Measurements from ENCODE around the gene TM9SF2. TPM values are rescaled to one million over a fixed set of nuclear protein-coding genes. Genes with fewer than 3 reads are reported as not detected.

TM9SF2 gene
- total and polyA plus RNA-seq, 2 of the 4 experiments (the other 2 are of a cell fraction) = 46.1 to 85.5 TPM

GRCh38 chr13:99582511-99582910, 81.2 kb downstream of the TM9SF2 start:
- Histone ChIP-seq H2AK9ac (replicated peaks; ENCODE audit: low read depth, low read length, poor library complexity) (no peak overlapping the region), H2AK5ac (ENCODE audit: low read depth, low read length) (no peak overlapping the region), H4K5ac (ENCODE audit: low read depth, low read length) (no peak overlapping the region), H3K9me1 (ENCODE audit: insufficient read depth, low read length) (no peaks in the 10 kb centered on the region), H3K4ac (ENCODE audit: low read depth, low read length) (no peak overlapping the region), H3K14ac (replicated peaks; ENCODE audit: low read depth, low read length) (no peak overlapping the region), H3K56ac (ENCODE audit: extremely low read depth, insufficient read depth, low read length) (no peak overlapping the region), H4K20me1 (ENCODE audit: insufficient read depth, low read length) (no peaks in the 10 kb centered on the region), H3K79me1 (ENCODE audit: low read depth in 1 of 2, low read length in 2 of 2) (no peaks in the 10 kb centered on the region), H3K23ac (ENCODE audit: low read depth, low read length) (no peak overlapping the region), H2BK120ac (ENCODE audit: low read depth, low read length) (no peak overlapping the region), H2BK20ac (ENCODE audit: low read depth, low read length) (no peak overlapping the region), H4K8ac (ENCODE audit: low read depth in 2 of 2, low read length in 2 of 2) (no peak overlapping the region), H3K27ac (ENCODE audit: insufficient read depth, low read length) (no peak overlapping the region), H3K4me2 (ENCODE audit: low read depth, low read length) (no peak overlapping the region), H3K9ac (ENCODE audit: low read depth, low read length) (no peak overlapping the region), H2AFZ (replicated peaks; ENCODE audit: low read length, poor library complexity) (no peak overlapping the region), H3K18ac (ENCODE audit: low read depth, low read length) (no peak overlapping the region), H3K4me3 (ENCODE audit: insufficient read depth, low read depth, low read length) (no peak overlapping the region), H2BK15ac (ENCODE audit: low read depth, low read length) (no peak overlapping the region), H3K27me3 (ENCODE audit: control insufficient read depth, insufficient read depth, low read length) (peaks cover 5% of the 10 kb centered on the region; the same call in 1 of the 2 replicates), H4K91ac (ENCODE audit: insufficient read depth, low read depth, low read length) (no peak overlapping the region), H2BK5ac (ENCODE audit: low read depth, low read length, poor library complexity, severe bottlenecking) (no peak overlapping the region), H3K36me3 (ENCODE audit: control insufficient read depth, insufficient read depth, low read length) (no peaks in the 10 kb centered on the region), H3K9me3 (ENCODE audit: control insufficient read depth, insufficient read depth, low read length) (no peaks in the 10 kb centered on the region), H3K4me1 (ENCODE audit: control insufficient read depth, insufficient read depth, low read length) (no peaks in the 10 kb centered on the region)
- dilution Hi-C loops (cut with HindIII; ENCODE audit: low sequenced_read_pairs, unreplicated experiment) = no loop called here
- in situ Hi-C loops (cut with MboI; ENCODE audit: low sequenced_read_pairs) = no loop called here
- ChIA-PET POLR2A (ENCODE audit: unreplicated experiment) (interaction anchor here (0.6 kb wide), 1 partner anchor 16 kb away, joined by 3 read pairs; no protein-coding TSS in a partner anchor), CTCF (no interaction called here)
- no peak for DNase-seq
- WGBS, 2 experiments (ENCODE audit: extremely low coverage in 2 of 2, insufficient read length in 1 of 2) = no CpG with 5 or more reads among the region's 3 CpGs
- intact Hi-C loops (cut with micrococcal nuclease) = no loop called here
- TF ChIP-seq RFX5 (IDR thresholded peaks at IDR 0.05; ENCODE audit: low read depth, low read length) (no peak), POLR2A (IDR thresholded peaks at IDR 0.05; ENCODE audit: low read depth, low read length) (no peak), CHD1 (IDR thresholded peaks at IDR 0.05; ENCODE audit: low read depth, low read length) (no peak), BHLHE40 (IDR thresholded peaks at IDR 0.05; ENCODE audit: low read depth, low read length) (no peak), RAD21 (IDR thresholded peaks at IDR 0.05; ENCODE audit: low read length) (no peak), MAFK (IDR thresholded peaks at IDR 0.05; ENCODE audit: low read depth, low read length) (no peak), CTCF (conservative IDR thresholded peaks at IDR 0.05; ENCODE audit: low read depth, low read length) (no peak), RCOR1 (IDR thresholded peaks at IDR 0.05; ENCODE audit: insufficient replicate concordance, low read length) (no peak), ELK1 (IDR thresholded peaks at IDR 0.05; ENCODE audit: borderline replicate concordance, low read depth, low read length) (no peak), FOS (IDR thresholded peaks at IDR 0.05; ENCODE audit: low read depth, low read length) (no peak), MXI1 (IDR thresholded peaks at IDR 0.05; ENCODE audit: borderline replicate concordance, low read depth, low read length) (no peak), MAZ (IDR thresholded peaks at IDR 0.05; ENCODE audit: borderline replicate concordance, low read depth, low read length) (no peak), CEBPB (IDR thresholded peaks at IDR 0.05; ENCODE audit: low read depth, low read length) (no peak), SMC3 (IDR thresholded peaks at IDR 0.05; ENCODE audit: low read depth, low read length) (no peak), NFE2L2 (IDR thresholded peaks at IDR 0.05; ENCODE audit: low read depth, low read length) (no peak)
- TF ChIP-seq, protein P1, sequence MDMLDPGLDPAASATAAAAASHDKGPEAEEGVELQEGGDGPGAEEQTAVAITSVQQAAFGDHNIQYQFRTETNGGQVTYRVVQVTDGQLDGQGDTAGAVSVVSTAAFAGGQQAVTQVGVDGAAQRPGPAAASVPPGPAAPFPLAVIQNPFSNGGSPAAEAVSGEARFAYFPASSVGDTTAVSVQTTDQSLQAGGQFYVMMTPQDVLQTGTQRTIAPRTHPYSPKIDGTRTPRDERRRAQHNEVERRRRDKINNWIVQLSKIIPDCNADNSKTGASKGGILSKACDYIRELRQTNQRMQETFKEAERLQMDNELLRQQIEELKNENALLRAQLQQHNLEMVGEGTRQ (IDR thresholded peaks at IDR 0.05; ENCODE audit: low read depth, low read length) = no peak
- ATAC-seq (ENCODE audit: low read depth) = no peak
- no TSS peak for BruUV-seq (replicated peaks)
